IMR-90 (cell line): Measurements from ENCODE around the gene FADS6. TPM values are rescaled to one million over a fixed set of nuclear protein-coding genes. Genes with fewer than 3 reads are reported as not detected.

Source experiments
- ATAC-seq: fragments of 200-7000 bp; cut with Tn5 transposase; 2 replicates; pipeline ENCODE4 v1.9.1; 2020; ENCODE audit warnings: low read depth, mild to moderate bottlenecking, moderate library complexity
- BruUV-seq: library from RNA; stranded (reverse); fragments of 400-500 nt; replicated peaks from 2 replicates; lab custom pipeline; 2021; lab: Mats Ljungman, UMichigan
- CTCF ChIA-PET: fragments of 300-600 bp; formaldehyde crosslinking; extraction: SDS; loops from one replicate; lab custom pipeline; 2021; ENCODE audit warnings: antibody characterized with exemption; lab: Yijun Ruan, JAX
- POLR2A ChIA-PET: fragments of 300-600 bp; sonication (Branson Sonifier 250); formaldehyde crosslinking; loops from one replicate; lab custom pipeline; 2022; ENCODE audit warnings: antibody characterized with exemption; ENCODE audit not compliant: unreplicated experiment; lab: Charles Lee
- DNase-seq: peaks from one replicate; pipeline ENCODE4 v3.0.0; 2013
- H2AFZ ChIP-seq: replicated peaks from 2 replicates; pipeline ENCODE3; 2013; ENCODE audit warnings: low read length, mild to moderate bottlenecking; ENCODE audit not compliant: poor library complexity
- H2AK5ac ChIP-seq: 2 replicates; pipeline ENCODE4 v1.6.1; 2013; ENCODE audit warnings: low read depth, low read length, inconsistent platforms
- H2AK9ac ChIP-seq: replicated peaks from 2 replicates; pipeline ENCODE3; 2013; ENCODE audit warnings: mild to moderate bottlenecking, low read depth, low read length, moderate library complexity; ENCODE audit not compliant: poor library complexity
- H2BK120ac ChIP-seq: 2 replicates; pipeline ENCODE4 v1.6.1; 2013; ENCODE audit warnings: low read depth, low read length, inconsistent platforms
- H2BK15ac ChIP-seq: 3 replicates; pipeline ENCODE4 v1.6.1; 2013; ENCODE audit warnings: low read depth, low read length, inconsistent platforms
- H2BK20ac ChIP-seq: 2 replicates; pipeline ENCODE4 v1.6.1; 2013; ENCODE audit warnings: low read depth, mild to moderate bottlenecking, inconsistent platforms, low read length, moderate library complexity
- H2BK5ac ChIP-seq: 2 replicates; pipeline ENCODE4 v1.6.1; 2013; ENCODE audit warnings: mild to moderate bottlenecking, low read depth, low read length, inconsistent platforms; ENCODE audit not compliant: poor library complexity, severe bottlenecking
- H3K14ac ChIP-seq: replicated peaks from 2 replicates; pipeline ENCODE4 v1.6.1; 2013; ENCODE audit warnings: low read depth, low read length, inconsistent platforms
- H3K18ac ChIP-seq: 2 replicates; pipeline ENCODE4 v1.6.1; 2013; ENCODE audit warnings: low read depth, low read length, control low read depth
- H3K23ac ChIP-seq: 2 replicates; pipeline ENCODE4 v1.6.1; 2013; ENCODE audit warnings: low read depth, low read length, inconsistent platforms
- H3K27ac ChIP-seq: 2 replicates; pipeline ENCODE4 v1.5.1; 2013; ENCODE audit warnings: mild to moderate bottlenecking, control low read depth, low read length; ENCODE audit not compliant: insufficient read depth
- H3K27me3 ChIP-seq: 2 replicates; pipeline ENCODE4 v1.6.1; 2013; ENCODE audit warnings: low read length; ENCODE audit not compliant: control insufficient read depth, insufficient read depth
- H3K36me3 ChIP-seq: 2 replicates; pipeline ENCODE4 v1.6.1; 2013; ENCODE audit warnings: low read length, mixed read lengths; ENCODE audit not compliant: control insufficient read depth, insufficient read depth
- H3K4ac ChIP-seq: 2 replicates; pipeline ENCODE4 v1.6.1; 2013; ENCODE audit warnings: low read depth, low read length, inconsistent platforms
- H3K4me1 ChIP-seq: 2 replicates; pipeline ENCODE4 v1.6.1; 2013; ENCODE audit warnings: low read length, mixed read lengths; ENCODE audit not compliant: control insufficient read depth, insufficient read depth
- H3K4me2 ChIP-seq: 2 replicates; pipeline ENCODE4 v1.6.1; 2013; ENCODE audit warnings: low read depth, mild to moderate bottlenecking, control low read depth, low read length, moderate library complexity
- H3K4me3 ChIP-seq: 2 replicates; pipeline ENCODE4 v1.5.1; 2013; ENCODE audit warnings: low read depth, mild to moderate bottlenecking, control low read depth, low read length, moderate library complexity; ENCODE audit not compliant: insufficient read depth
- H3K56ac ChIP-seq: 2 replicates; pipeline ENCODE4 v1.6.1; 2013; ENCODE audit warnings: low read length, inconsistent platforms; ENCODE audit not compliant: insufficient read depth; ENCODE audit errors: extremely low read depth
- H3K79me1 ChIP-seq, 2 experiments: 2 replicates each; pipeline ENCODE4 v1.6.1; 2013; ENCODE audit warnings: low read length in 2 of 2, inconsistent platforms in 1 of 2, low read depth in 1 of 2
- H3K9ac ChIP-seq: 2 replicates; pipeline ENCODE4 v1.6.1; 2013; ENCODE audit warnings: low read depth, low read length, control low read depth
- H3K9me1 ChIP-seq: 2 replicates; pipeline ENCODE4 v1.6.1; 2013; ENCODE audit warnings: low read length, inconsistent platforms; ENCODE audit not compliant: insufficient read depth
- H3K9me3 ChIP-seq: 2 replicates; pipeline ENCODE4 v1.6.1; 2013; ENCODE audit warnings: low read length; ENCODE audit not compliant: control insufficient read depth, insufficient read depth
- H4K20me1 ChIP-seq: 2 replicates; pipeline ENCODE4 v1.6.1; 2013; ENCODE audit warnings: low read length, inconsistent platforms; ENCODE audit not compliant: insufficient read depth
- H4K5ac ChIP-seq: 2 replicates; pipeline ENCODE4 v1.6.1; 2013; ENCODE audit warnings: mild to moderate bottlenecking, low read depth, low read length, control low read depth
- H4K8ac ChIP-seq, 2 experiments: 2 replicates each; pipeline ENCODE4 v1.6.1; 2013; ENCODE audit warnings: low read depth in 2 of 2, low read length in 2 of 2, control low read depth in 1 of 2, inconsistent platforms in 1 of 2
- H4K91ac ChIP-seq: 2 replicates; pipeline ENCODE4 v1.6.1; 2013; ENCODE audit warnings: low read depth, low read length, inconsistent platforms; ENCODE audit not compliant: insufficient read depth
- CHD1 ChIP-seq: IDR thresholded peaks from 2 replicates; pipeline ENCODE4 v1.6.1; 2012; ENCODE audit warnings: low read depth, low read length, improper control_type of control experiment
- FOS ChIP-seq: fragments of 150-350 bp; IDR thresholded peaks from 2 replicates; pipeline ENCODE4 v1.6.1; 2016; ENCODE audit warnings: low read depth, low read length
- MAFK ChIP-seq: IDR thresholded peaks from 2 replicates; pipeline ENCODE4 v1.6.1; 2012; ENCODE audit warnings: low read depth, low read length, improper control_type of control experiment
- RCOR1 ChIP-seq: IDR thresholded peaks from 2 replicates; pipeline ENCODE4 v1.6.1; 2012; ENCODE audit warnings: mild to moderate bottlenecking, low read length, improper control_type of control experiment; ENCODE audit not compliant: insufficient replicate concordance
- RFX5 ChIP-seq: IDR thresholded peaks from 2 replicates; pipeline ENCODE4 v1.8.0; 2012; ENCODE audit warnings: low read depth, mild to moderate bottlenecking, low read length, moderate library complexity
- SMC3 ChIP-seq: fragments of 150-350 bp; IDR thresholded peaks from 2 replicates; pipeline ENCODE4 v1.6.1; 2016; ENCODE audit warnings: low read depth, mild to moderate bottlenecking, antibody characterized with exemption, low read length, moderate library complexity
- WGBS, 2 experiments: methylation state at CpG; one replicate each; pipeline versions ENCODE4 v1.1.5 to v1.1.7; 2013; ENCODE audit warnings: missing lambda C conversion rate in 2 of 2; ENCODE audit not compliant: insufficient read length in 1 of 2; ENCODE audit errors: extremely low coverage in 2 of 2; 5-methylcytosine and 5-hydroxymethylcytosine counted together
- dilution Hi-C: fragments of 300-500 bp; cut with HindIII; formaldehyde crosslinking; loops from one replicate; pipeline ENCODE4 v1.14.3; 2018; ENCODE audit warnings: low sequenced_read_pairs; ENCODE audit not compliant: unreplicated experiment
- in situ Hi-C: fragments of 300-500 bp; cut with MboI; formaldehyde crosslinking; loops from 3 replicates; pipeline ENCODE4 v1.14.3; 2019; ENCODE audit warnings: low sequenced_read_pairs, inconsistent platforms, mixed read lengths
- intact Hi-C: fragments of 100-400 bp; cut with micrococcal nuclease; formaldehyde crosslinking; loops from 2 replicates; pipeline ENCODE4 v1.10.0; 2022
- polyA plus RNA-seq, 3 experiments: library from polyadenylated mRNA; depleted of rRNA; stranded (reverse); fragments of >200 nt; gene quantifications; 2 replicates each; pipeline ENCODE4 v1.2.3, GENCODE V29; 2012; ENCODE audit warnings: low replicate concordance in 1 of 3
- total RNA-seq: library from RNA; depleted of rRNA; stranded (reverse); fragments of >200 nt; gene quantifications from 2 replicates; pipeline ENCODE4 v1.2.3, GENCODE V29; 2012
- TF ChIP-seq, protein P1 (sequence below): fragments of 150-350 bp; IDR thresholded peaks from 2 replicates; pipeline ENCODE4 v1.6.1; 2017; ENCODE audit warnings: mild to moderate bottlenecking, antibody characterized with exemption, low read length, low read depth
- TF ChIP-seq, protein P2 (sequence below): fragments of 150-350 bp; IDR thresholded peaks from 2 replicates; pipeline ENCODE4 v1.6.1; 2016; ENCODE audit warnings: low read depth, mild to moderate bottlenecking, low read length, moderate library complexity, borderline replicate concordance

FADS6 gene
- total and polyA plus RNA-seq, 2 of the 4 experiments (the other 2 are of a cell fraction): not detected

DNA sequence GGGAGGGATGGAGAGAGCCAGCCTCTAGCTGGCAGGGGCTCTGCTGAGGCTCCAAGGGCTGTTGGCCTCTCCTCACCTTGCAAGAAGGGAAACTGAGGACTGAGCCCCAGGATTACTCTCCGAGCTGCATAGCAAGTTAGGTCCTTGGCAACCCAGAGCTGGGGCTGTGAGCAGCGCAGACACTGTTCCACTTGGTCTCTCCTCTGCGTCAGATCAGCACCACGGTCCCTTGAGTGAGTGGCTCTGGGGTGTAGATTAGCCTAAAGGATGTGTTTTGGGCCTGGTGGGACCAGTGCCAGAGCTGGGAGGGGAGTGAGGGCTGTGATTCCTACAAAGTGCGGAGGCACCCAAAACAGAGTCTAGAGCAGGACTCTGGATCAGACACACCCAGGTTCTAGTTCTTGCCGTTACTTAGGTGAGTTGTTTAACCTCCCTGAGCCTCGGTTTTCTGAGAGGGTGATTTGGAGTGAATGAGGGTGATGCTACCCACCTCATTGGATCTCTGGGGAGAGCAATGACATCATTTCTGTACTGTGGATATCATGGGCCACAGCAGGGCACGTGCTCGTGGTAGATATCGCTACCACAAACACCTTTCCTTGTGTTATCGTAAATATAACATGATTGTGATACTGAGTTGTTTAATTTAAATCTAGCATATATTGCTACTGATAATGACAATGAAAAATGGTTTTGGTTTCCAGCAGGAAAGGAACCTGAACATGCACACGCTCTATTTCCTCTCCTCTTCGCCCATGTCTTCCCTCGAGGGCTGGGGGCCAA lies 8.1 kb upstream of the FADS6 start:
- no peak overlapping the region for H4K91ac ChIP-seq
- no peaks in the 10 kb centered on the region for H4K20me1 ChIP-seq
- H2BK5ac ChIP-seq: no peak overlapping the region
- no peak overlapping the region for H3K56ac ChIP-seq
- H3K36me3 ChIP-seq: no peaks in the 10 kb centered on the region
- H3K9me3 ChIP-seq: no peaks in the 10 kb centered on the region
- ATAC-seq (no peak), DNase-seq (no peak)
- H3K4me3 ChIP-seq: no peak overlapping the region
- ChIA-PET CTCF (no interaction called here), POLR2A (no interaction called here)
- H3K27ac ChIP-seq: no peak overlapping the region
- H3K14ac ChIP-seq: no peak overlapping the region
- H2AFZ ChIP-seq: no peak overlapping the region
- no peak overlapping the region for H2AK5ac ChIP-seq
- in situ Hi-C loops: no loop called here
- H3K9ac ChIP-seq: no peak overlapping the region
- no peaks in the 10 kb centered on the region for H3K9me1 ChIP-seq
- dilution Hi-C loops: no loop called here
- no peak overlapping the region for H4K5ac ChIP-seq
- H2BK120ac ChIP-seq: no peak overlapping the region
- no peak overlapping the region for H3K4ac ChIP-seq
- H2AK9ac ChIP-seq: no peak overlapping the region
- H4K8ac ChIP-seq: no peak overlapping the region
- H3K27me3 ChIP-seq: peaks cover 43% of the 10 kb centered on the region
- no peak overlapping the region for H3K4me2 ChIP-seq
- H3K23ac ChIP-seq: no peak overlapping the region
- H3K79me1 ChIP-seq: no peaks in the 10 kb centered on the region
- intact Hi-C loops: no loop called here
- no peak overlapping the region for H2BK15ac ChIP-seq
- no peak overlapping the region for H2BK20ac ChIP-seq
- TF ChIP-seq, protein P1, sequence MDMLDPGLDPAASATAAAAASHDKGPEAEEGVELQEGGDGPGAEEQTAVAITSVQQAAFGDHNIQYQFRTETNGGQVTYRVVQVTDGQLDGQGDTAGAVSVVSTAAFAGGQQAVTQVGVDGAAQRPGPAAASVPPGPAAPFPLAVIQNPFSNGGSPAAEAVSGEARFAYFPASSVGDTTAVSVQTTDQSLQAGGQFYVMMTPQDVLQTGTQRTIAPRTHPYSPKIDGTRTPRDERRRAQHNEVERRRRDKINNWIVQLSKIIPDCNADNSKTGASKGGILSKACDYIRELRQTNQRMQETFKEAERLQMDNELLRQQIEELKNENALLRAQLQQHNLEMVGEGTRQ: no peak
- TF ChIP-seq, protein P2, sequence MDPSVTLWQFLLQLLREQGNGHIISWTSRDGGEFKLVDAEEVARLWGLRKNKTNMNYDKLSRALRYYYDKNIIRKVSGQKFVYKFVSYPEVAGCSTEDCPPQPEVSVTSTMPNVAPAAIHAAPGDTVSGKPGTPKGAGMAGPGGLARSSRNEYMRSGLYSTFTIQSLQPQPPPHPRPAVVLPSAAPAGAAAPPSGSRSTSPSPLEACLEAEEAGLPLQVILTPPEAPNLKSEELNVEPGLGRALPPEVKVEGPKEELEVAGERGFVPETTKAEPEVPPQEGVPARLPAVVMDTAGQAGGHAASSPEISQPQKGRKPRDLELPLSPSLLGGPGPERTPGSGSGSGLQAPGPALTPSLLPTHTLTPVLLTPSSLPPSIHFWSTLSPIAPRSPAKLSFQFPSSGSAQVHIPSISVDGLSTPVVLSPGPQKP: no peak
- TF ChIP-seq MAFK (no peak), FOS (no peak), SMC3 (no peak), CHD1 (no peak), RFX5 (no peak), RCOR1 (no peak)
- no TSS peak for BruUV-seq
- WGBS, 2 experiments: 0% methylated on average over 1 of the region's 14 CpGs; no CpG with 5 or more reads in 1 of the 2 experiments
- no peak overlapping the region for H3K18ac ChIP-seq
- H3K4me1 ChIP-seq: no peaks in the 10 kb centered on the region
